HCT116 (cell line): Measurements from ENCODE around the gene NALCN. TPM values are rescaled to one million over a fixed set of nuclear protein-coding genes. Genes with fewer than 3 reads are reported as not detected.

Source experiments
- ATAC-seq: fragments of 200-7000 bp; cut with Tn5 transposase; 2 replicates; pipeline ENCODE4 v1.9.1; 2020; ENCODE audit warnings: mild to moderate bottlenecking, moderate library complexity
- BruUV-seq: library from RNA; stranded (reverse); fragments of 400-500 nt; replicated peaks from 2 replicates; lab custom pipeline; 2021; lab: Mats Ljungman, UMichigan
- CTCF ChIA-PET: fragments of 300-600 bp; sonication (Branson Sonifier 250); formaldehyde crosslinking; loops from one replicate; lab custom pipeline; 2021; ENCODE audit warnings: antibody characterized with exemption; lab: Charles Lee
- POLR2A ChIA-PET: fragments of 300-600, 350-600 bp; sonication (Branson Sonifier 250); formaldehyde crosslinking; loops from one replicate; lab custom pipeline; 2021; ENCODE audit warnings: antibody characterized with exemption; lab: Charles Lee
- RAD21 ChIA-PET, 2 experiments: fragments of 300-600 bp; sonication (Branson Sonifier 250); formaldehyde crosslinking; loops; one replicate each; lab custom pipeline; 2023; ENCODE audit warnings: low total read pairs in 2 of 2; ENCODE audit not compliant: uncharacterized antibody in 2 of 2, unreplicated experiment in 2 of 2, low non-redundant PET in 1 of 2; lab: Charles Lee
- DNase-seq: peaks from one replicate; pipeline ENCODE4 v3.0.0-alpha.2; 2010; ENCODE audit warnings: low read depth, low spot score
- H2AFZ ChIP-seq: fragments of 200-600 bp; shearing (Covaris generic), sonication (generic); 2 replicates; pipeline ENCODE4 v1.6.1; 2017; ENCODE audit warnings: low read depth, mixed run types, mixed read lengths, antibody characterized with exemption, low read length; ENCODE audit not compliant: poor library complexity, severe bottlenecking
- H3K27ac ChIP-seq: 2 replicates; pipeline ENCODE4 v1.5.1; 2012; ENCODE audit warnings: low read depth, low read length
- H3K27me3 ChIP-seq: fragments of 200-600 bp; sonication (generic); 2 replicates; pipeline ENCODE4 v1.6.1; 2016; ENCODE audit warnings: mixed run types, low read length, mixed read lengths; ENCODE audit not compliant: insufficient read depth
- H3K36me3 ChIP-seq, 2 experiments: fragments of 200-500 bp in 1 of 2; fragments of 200-600 bp in 1 of 2; sonication (Bioruptor generic) in 1 of 2; sonication (generic) in 1 of 2; 2 replicates each; pipeline versions ENCODE4 v1.5.1 to v1.6.1; 2014 to 2016; ENCODE audit warnings: low read length in 2 of 2, inconsistent platforms in 1 of 2, mixed read lengths in 1 of 2, mixed run types in 1 of 2; ENCODE audit not compliant: insufficient read depth in 2 of 2, control insufficient read depth in 1 of 2
- H3K4me1 ChIP-seq, 2 experiments: fragments of 200-600 bp in 1 of 2; sonication (generic) in 1 of 2; 2 replicates each; pipeline versions ENCODE4 v1.5.1 to v1.6.1; 2012 to 2017; ENCODE audit warnings: low read length in 2 of 2, inconsistent platforms in 1 of 2, mild to moderate bottlenecking in 1 of 2, mixed read lengths in 1 of 2, mixed run types in 1 of 2, moderate library complexity in 1 of 2; ENCODE audit not compliant: insufficient read depth in 2 of 2, control insufficient read depth in 1 of 2
- H3K4me2 ChIP-seq: fragments of 200-600 bp; sonication (generic); 2 replicates; pipeline ENCODE4 v1.6.1; 2017; ENCODE audit warnings: mixed run types, low read length, mixed read lengths
- H3K4me3 ChIP-seq, 2 experiments: fragments of 200-600 bp in 1 of 2; sonication (generic) in 1 of 2; replicated peaks in 1 of 2; 2 replicates each; pipeline ENCODE4 v1.5.1; 2011 to 2016; ENCODE audit warnings: low read length in 2 of 2, control low read depth in 1 of 2, low read depth in 1 of 2, mild to moderate bottlenecking in 1 of 2, mixed read lengths in 1 of 2, mixed run types in 1 of 2
- H3K79me2 ChIP-seq: fragments of 200-600 bp; sonication (generic); 2 replicates; pipeline ENCODE4 v1.6.1; 2017; ENCODE audit warnings: mild to moderate bottlenecking, mixed run types, low read length, moderate library complexity, mixed read lengths; ENCODE audit not compliant: insufficient read depth
- H3K9ac ChIP-seq: fragments of 200-600 bp; sonication (generic); 2 replicates; pipeline ENCODE4 v1.6.1; 2016; ENCODE audit warnings: low read length, mixed read lengths
- H3K9me2 ChIP-seq: fragments of 200-600 bp; sonication (generic), shearing (Covaris generic); 2 replicates; pipeline ENCODE4 v1.6.1; 2017; ENCODE audit warnings: mixed run types, mild to moderate bottlenecking, moderate library complexity; ENCODE audit not compliant: insufficient read depth
- H3K9me3 ChIP-seq, 2 experiments: fragments of 200-500 bp in 1 of 2; fragments of 200-600 bp in 1 of 2; sonication (Bioruptor generic) in 1 of 2; sonication (generic) in 1 of 2; 2 replicates each; pipeline ENCODE4 v1.6.1; 2014 to 2017; ENCODE audit warnings: low read length in 2 of 2, mixed read lengths in 2 of 2, inconsistent platforms in 1 of 2, low read depth in 1 of 2, mild to moderate bottlenecking in 1 of 2, mixed run types in 1 of 2, moderate library complexity in 1 of 2; ENCODE audit not compliant: control insufficient read depth in 1 of 2, insufficient read depth in 1 of 2
- H4K20me1 ChIP-seq: fragments of 200-600 bp; sonication (generic), shearing (Covaris generic); 2 replicates; pipeline ENCODE4 v1.6.1; 2017; ENCODE audit warnings: mixed run types, mild to moderate bottlenecking, moderate library complexity; ENCODE audit not compliant: insufficient read depth
- CBX3 ChIP-seq: IDR thresholded peaks from 2 replicates; pipeline ENCODE4 v1.6.1; 2012; ENCODE audit warnings: low read depth
- CEBPB ChIP-seq: IDR thresholded peaks from 2 replicates; pipeline ENCODE4 v1.6.1; 2012; ENCODE audit warnings: low read depth
- EGR1 ChIP-seq: IDR thresholded peaks from 2 replicates; pipeline ENCODE4 v1.6.1; 2012; ENCODE audit warnings: low read depth
- ELF1 ChIP-seq: IDR thresholded peaks from 2 replicates; pipeline ENCODE4 v1.6.1; 2012; ENCODE audit warnings: low read depth, borderline replicate concordance
- EZH2 ChIP-seq: fragments of 200-600 bp; sonication (generic); IDR thresholded peaks from 2 replicates; pipeline ENCODE4 v1.6.1; 2017; ENCODE audit warnings: antibody characterized with exemption, mixed run types
- EZH2phosphoT487 ChIP-seq: fragments of 200-600 bp; IDR thresholded peaks from 2 replicates; pipeline ENCODE4 v1.6.1; 2018; ENCODE audit warnings: antibody characterized with exemption, borderline replicate concordance
- FOSL1 ChIP-seq: IDR thresholded peaks from 2 replicates; pipeline ENCODE4 v1.6.1; 2012; ENCODE audit warnings: low read depth
- JUND ChIP-seq: IDR thresholded peaks from 2 replicates; pipeline ENCODE4 v1.6.1; 2012
- POLR2AphosphoS5 ChIP-seq: IDR thresholded peaks from 2 replicates; pipeline ENCODE4 v1.6.1; 2011; ENCODE audit warnings: mild to moderate bottlenecking, low read depth, low read length, moderate library complexity
- SIN3A ChIP-seq: IDR thresholded peaks from 2 replicates; pipeline ENCODE4 v1.6.1; 2012; ENCODE audit warnings: low read depth
- SRF ChIP-seq: IDR thresholded peaks from 2 replicates; pipeline ENCODE4 v1.6.1; 2012; ENCODE audit warnings: low read depth
- TCF7L2 ChIP-seq: IDR thresholded peaks from 2 replicates; pipeline ENCODE4 v1.7.0; 2011; ENCODE audit warnings: borderline replicate concordance, inconsistent platforms; ENCODE audit not compliant: insufficient read depth, insufficient read length; ENCODE audit errors: extremely low read depth
- YY1 ChIP-seq: IDR thresholded peaks from 2 replicates; pipeline ENCODE4 v1.6.1; 2011; ENCODE audit warnings: low read length, low read depth, moderate library complexity, mild to moderate bottlenecking; ENCODE audit not compliant: insufficient replicate concordance; ENCODE audit errors: extremely low read depth
- ZFX ChIP-seq: fragments of 450-650 bp; IDR thresholded peaks from 2 replicates; pipeline ENCODE4 v1.6.1; 2017
- ZNF274 ChIP-seq: fragments of 200-500 bp; sonication (Bioruptor generic); IDR thresholded peaks from 2 replicates; pipeline ENCODE4 v1.6.1; 2014; ENCODE audit warnings: mild to moderate bottlenecking, low read depth, low read length, inconsistent platforms
- intact Hi-C: fragments of 100-400 bp; cut with micrococcal nuclease; formaldehyde crosslinking; loops from 2 replicates; pipeline ENCODE4 v1.10.0; 2022
- total RNA-seq: library from RNA; stranded (reverse); gene quantifications from one replicate; pipeline ENCODE4 v1.2.1, GENCODE V29; 2021; ENCODE audit not compliant: unreplicated experiment
- TF ChIP-seq, protein P1 (sequence below), 3 experiments: fragments of 200-600 bp in 1 of 3; sonication (generic) in 1 of 3; IDR thresholded peaks in 2 of 3; conservative IDR thresholded peaks in 1 of 3; 2 replicates each; pipeline ENCODE4 v1.5.1; 2012 to 2017; ENCODE audit warnings: low read depth in 2 of 3, low read length in 2 of 3, antibody characterized with exemption in 1 of 3, borderline replicate concordance in 1 of 3, control low read depth in 1 of 3, mild to moderate bottlenecking in 1 of 3, mixed read lengths in 1 of 3, mixed run types in 1 of 3, moderate library complexity in 1 of 3; ENCODE audit not compliant: insufficient read depth in 1 of 3
- TF ChIP-seq, protein P2 (sequence below): IDR thresholded peaks from 2 replicates; pipeline ENCODE4 v1.6.1; 2012
- TF ChIP-seq, protein P3 (sequence below): IDR thresholded peaks from 2 replicates; pipeline ENCODE4 v1.6.1; 2012; ENCODE audit warnings: low read depth
- TF ChIP-seq, protein P4 (sequence below): IDR thresholded peaks from 2 replicates; pipeline ENCODE4 v1.6.1; 2011; ENCODE audit warnings: mild to moderate bottlenecking, low read length, moderate library complexity; ENCODE audit not compliant: insufficient replicate concordance; ENCODE audit errors: extremely low read depth
- TF ChIP-seq, protein P5 (sequence below): IDR thresholded peaks from 2 replicates; pipeline ENCODE4 v1.6.1; 2012

Gene NALCN
- total RNA-seq, 1 experiment from 2014 or later, result not detected

DNA sequence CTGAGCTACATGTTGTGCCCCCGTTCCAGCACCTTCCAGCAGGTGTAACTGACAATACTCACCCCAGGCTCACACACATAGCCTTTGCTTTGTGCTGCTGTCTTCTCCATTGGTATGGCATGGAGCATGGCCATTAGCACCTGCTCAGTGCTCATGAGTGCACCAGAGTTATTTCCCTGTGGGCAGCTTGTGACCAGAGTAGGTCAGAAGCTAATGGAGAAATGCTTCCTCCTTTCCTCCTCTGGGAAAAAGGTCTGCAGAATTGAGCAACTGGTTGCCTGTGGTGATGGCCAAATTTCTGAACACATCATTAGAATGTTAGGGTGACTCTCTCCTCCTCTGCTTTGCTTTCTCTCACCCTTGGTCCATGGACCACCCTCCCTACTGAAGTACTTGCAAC lies 397.2 kb downstream of the NALCN start:
- ChIA-PET POLR2A (no interaction called here), CTCF (no interaction called here), RAD21 (no interaction called here)
- intact Hi-C loops, result no loop called here
- no peaks in the 10 kb centered on the region for H3K9me3 ChIP-seq
- H2AFZ ChIP-seq, result no peak overlapping the region
- no TSS peak for BruUV-seq
- no peaks in the 10 kb centered on the region for H3K27me3 ChIP-seq
- DNase-seq, result no peak
- no peaks in the 10 kb centered on the region for H3K36me3 ChIP-seq
- H3K9me2 ChIP-seq, result no peaks in the 10 kb centered on the region
- TF ChIP-seq, protein P1, sequence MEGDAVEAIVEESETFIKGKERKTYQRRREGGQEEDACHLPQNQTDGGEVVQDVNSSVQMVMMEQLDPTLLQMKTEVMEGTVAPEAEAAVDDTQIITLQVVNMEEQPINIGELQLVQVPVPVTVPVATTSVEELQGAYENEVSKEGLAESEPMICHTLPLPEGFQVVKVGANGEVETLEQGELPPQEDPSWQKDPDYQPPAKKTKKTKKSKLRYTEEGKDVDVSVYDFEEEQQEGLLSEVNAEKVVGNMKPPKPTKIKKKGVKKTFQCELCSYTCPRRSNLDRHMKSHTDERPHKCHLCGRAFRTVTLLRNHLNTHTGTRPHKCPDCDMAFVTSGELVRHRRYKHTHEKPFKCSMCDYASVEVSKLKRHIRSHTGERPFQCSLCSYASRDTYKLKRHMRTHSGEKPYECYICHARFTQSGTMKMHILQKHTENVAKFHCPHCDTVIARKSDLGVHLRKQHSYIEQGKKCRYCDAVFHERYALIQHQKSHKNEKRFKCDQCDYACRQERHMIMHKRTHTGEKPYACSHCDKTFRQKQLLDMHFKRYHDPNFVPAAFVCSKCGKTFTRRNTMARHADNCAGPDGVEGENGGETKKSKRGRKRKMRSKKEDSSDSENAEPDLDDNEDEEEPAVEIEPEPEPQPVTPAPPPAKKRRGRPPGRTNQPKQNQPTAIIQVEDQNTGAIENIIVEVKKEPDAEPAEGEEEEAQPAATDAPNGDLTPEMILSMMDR (IDR thresholded peaks at IDR 0.05 in 2 of 3, conservative IDR thresholded peaks at IDR 0.05 in 1 of 3; ENCODE audit: borderline replicate concordance in 1 of 3, insufficient read depth in 1 of 3, low read depth in 2 of 3, low read length in 2 of 3), result no peak
- no peak for TF ChIP-seq EGR1
- TF ChIP-seq CBX3, result no peak
- TF ChIP-seq EZH2, result no peak
- TF ChIP-seq TCF7L2, result no peak
- TF ChIP-seq CEBPB, result no peak
- no peak for TF ChIP-seq JUND
- TF ChIP-seq, protein P2, sequence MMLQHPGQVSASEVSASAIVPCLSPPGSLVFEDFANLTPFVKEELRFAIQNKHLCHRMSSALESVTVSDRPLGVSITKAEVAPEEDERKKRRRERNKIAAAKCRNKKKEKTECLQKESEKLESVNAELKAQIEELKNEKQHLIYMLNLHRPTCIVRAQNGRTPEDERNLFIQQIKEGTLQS, result no peak
- no peak for TF ChIP-seq POLR2AphosphoS5
- no peak for TF ChIP-seq FOSL1
- no peak for TF ChIP-seq ZFX
- TF ChIP-seq EZH2phosphoT487, result no peak
- no peak for TF ChIP-seq YY1
- TF ChIP-seq, protein P3, sequence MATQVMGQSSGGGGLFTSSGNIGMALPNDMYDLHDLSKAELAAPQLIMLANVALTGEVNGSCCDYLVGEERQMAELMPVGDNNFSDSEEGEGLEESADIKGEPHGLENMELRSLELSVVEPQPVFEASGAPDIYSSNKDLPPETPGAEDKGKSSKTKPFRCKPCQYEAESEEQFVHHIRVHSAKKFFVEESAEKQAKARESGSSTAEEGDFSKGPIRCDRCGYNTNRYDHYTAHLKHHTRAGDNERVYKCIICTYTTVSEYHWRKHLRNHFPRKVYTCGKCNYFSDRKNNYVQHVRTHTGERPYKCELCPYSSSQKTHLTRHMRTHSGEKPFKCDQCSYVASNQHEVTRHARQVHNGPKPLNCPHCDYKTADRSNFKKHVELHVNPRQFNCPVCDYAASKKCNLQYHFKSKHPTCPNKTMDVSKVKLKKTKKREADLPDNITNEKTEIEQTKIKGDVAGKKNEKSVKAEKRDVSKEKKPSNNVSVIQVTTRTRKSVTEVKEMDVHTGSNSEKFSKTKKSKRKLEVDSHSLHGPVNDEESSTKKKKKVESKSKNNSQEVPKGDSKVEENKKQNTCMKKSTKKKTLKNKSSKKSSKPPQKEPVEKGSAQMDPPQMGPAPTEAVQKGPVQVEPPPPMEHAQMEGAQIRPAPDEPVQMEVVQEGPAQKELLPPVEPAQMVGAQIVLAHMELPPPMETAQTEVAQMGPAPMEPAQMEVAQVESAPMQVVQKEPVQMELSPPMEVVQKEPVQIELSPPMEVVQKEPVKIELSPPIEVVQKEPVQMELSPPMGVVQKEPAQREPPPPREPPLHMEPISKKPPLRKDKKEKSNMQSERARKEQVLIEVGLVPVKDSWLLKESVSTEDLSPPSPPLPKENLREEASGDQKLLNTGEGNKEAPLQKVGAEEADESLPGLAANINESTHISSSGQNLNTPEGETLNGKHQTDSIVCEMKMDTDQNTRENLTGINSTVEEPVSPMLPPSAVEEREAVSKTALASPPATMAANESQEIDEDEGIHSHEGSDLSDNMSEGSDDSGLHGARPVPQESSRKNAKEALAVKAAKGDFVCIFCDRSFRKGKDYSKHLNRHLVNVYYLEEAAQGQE, result no peak
- no peak for TF ChIP-seq ELF1
- TF ChIP-seq, protein P4, sequence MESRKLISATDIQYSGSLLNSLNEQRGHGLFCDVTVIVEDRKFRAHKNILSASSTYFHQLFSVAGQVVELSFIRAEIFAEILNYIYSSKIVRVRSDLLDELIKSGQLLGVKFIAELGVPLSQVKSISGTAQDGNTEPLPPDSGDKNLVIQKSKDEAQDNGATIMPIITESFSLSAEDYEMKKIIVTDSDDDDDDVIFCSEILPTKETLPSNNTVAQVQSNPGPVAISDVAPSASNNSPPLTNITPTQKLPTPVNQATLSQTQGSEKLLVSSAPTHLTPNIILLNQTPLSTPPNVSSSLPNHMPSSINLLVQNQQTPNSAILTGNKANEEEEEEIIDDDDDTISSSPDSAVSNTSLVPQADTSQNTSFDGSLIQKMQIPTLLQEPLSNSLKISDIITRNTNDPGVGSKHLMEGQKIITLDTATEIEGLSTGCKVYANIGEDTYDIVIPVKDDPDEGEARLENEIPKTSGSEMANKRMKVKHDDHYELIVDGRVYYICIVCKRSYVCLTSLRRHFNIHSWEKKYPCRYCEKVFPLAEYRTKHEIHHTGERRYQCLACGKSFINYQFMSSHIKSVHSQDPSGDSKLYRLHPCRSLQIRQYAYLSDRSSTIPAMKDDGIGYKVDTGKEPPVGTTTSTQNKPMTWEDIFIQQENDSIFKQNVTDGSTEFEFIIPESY, result no peak
- TF ChIP-seq, protein P5, sequence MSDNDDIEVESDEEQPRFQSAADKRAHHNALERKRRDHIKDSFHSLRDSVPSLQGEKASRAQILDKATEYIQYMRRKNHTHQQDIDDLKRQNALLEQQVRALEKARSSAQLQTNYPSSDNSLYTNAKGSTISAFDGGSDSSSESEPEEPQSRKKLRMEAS, result no peak
- no peak for TF ChIP-seq ZNF274
- TF ChIP-seq SRF, result no peak
- no peak for TF ChIP-seq SIN3A
- ATAC-seq, result no peak
- no peak overlapping the region for H3K9ac ChIP-seq
- H3K4me1 ChIP-seq, result no peaks in the 10 kb centered on the region
- H3K4me2 ChIP-seq, result no peak overlapping the region
- no peak overlapping the region for H3K27ac ChIP-seq
- H3K4me3 ChIP-seq, result no peak overlapping the region
- H4K20me1 ChIP-seq, result no peaks in the 10 kb centered on the region
- no peaks in the 10 kb centered on the region for H3K79me2 ChIP-seq
